Endothelial cell of umbilical vein (primary cell): ENCODE measurements around the gene CTBP2. TPM values are rescaled to one million over a fixed set of nuclear protein-coding genes. Genes with fewer than 3 reads are reported as not detected.

Experiments used
- BruUV-seq: library from RNA; stranded (reverse); fragments of 400-500 nt; replicated peaks from 2 replicates; lab custom pipeline; 2021; lab: Mats Ljungman, UMichigan
- CTCF ChIA-PET: fragments of 300-600, 350-600 bp; sonication (Branson Sonifier 250); formaldehyde crosslinking; loops from one replicate; lab custom pipeline; 2021; ENCODE audit warnings: antibody characterized with exemption, inconsistent platforms; lab: Charles Lee
- POLR2A ChIA-PET: fragments of 300-600, 350-600 bp; sonication (Branson Sonifier 250); formaldehyde crosslinking; loops from one replicate; lab custom pipeline; 2021; ENCODE audit warnings: antibody characterized with exemption, inconsistent platforms; lab: Charles Lee
- DNase-seq: peaks from one replicate; pipeline ENCODE4 v3.0.0-alpha.2; 2011; ENCODE audit warnings: low read depth, low spot score
- FAIRE-seq: peaks from 2 replicates; lab custom pipeline; 2011; peaks lifted over from hg19 to GRCh38; lab: Jason Lieb, UNC
- H2AFZ ChIP-seq: 2 replicates; pipeline ENCODE4 v1.6.0; 2012; ENCODE audit warnings: low read depth, low read length, control low read depth, inconsistent platforms
- H3K27ac ChIP-seq: 2 replicates; pipeline ENCODE4 v1.5.1; 2011; ENCODE audit warnings: low read depth, mild to moderate bottlenecking, control low read depth, low read length, moderate library complexity; ENCODE audit not compliant: insufficient read depth
- H3K27me3 ChIP-seq, 2 experiments: 2 replicates each; pipeline versions ENCODE4 v1.6.0 to v1.6.1; 2011; ENCODE audit warnings: low read length in 2 of 2, mixed read lengths in 1 of 2; ENCODE audit not compliant: control insufficient read depth in 2 of 2, insufficient read depth in 2 of 2
- H3K36me3 ChIP-seq, 2 experiments: 2 replicates in 1 of 2; 3 replicates in 1 of 2; pipeline ENCODE4 v1.5.1; 2011; ENCODE audit warnings: low read length in 2 of 2, mild to moderate bottlenecking in 1 of 2, moderate library complexity in 1 of 2; ENCODE audit not compliant: control insufficient read depth in 2 of 2, insufficient read depth in 2 of 2; ENCODE audit errors: extremely low read depth in 1 of 2
- H3K4me1 ChIP-seq: 3 replicates; pipeline ENCODE4 v1.5.1; 2011; ENCODE audit warnings: mild to moderate bottlenecking, low read length; ENCODE audit not compliant: control insufficient read depth, insufficient read depth; ENCODE audit errors: extremely low read depth
- H3K4me2 ChIP-seq: 2 replicates; pipeline ENCODE4 v1.6.1; 2011; ENCODE audit warnings: low read length, control low read depth, mixed read lengths; ENCODE audit not compliant: insufficient read depth
- H3K4me3 ChIP-seq, 3 experiments: fragments of 200-600 bp in 1 of 3; sonication (generic), shearing (Covaris generic) in 1 of 3; replicated peaks in 1 of 3; 2 replicates each; pipeline ENCODE4 v1.5.1; 2011 to 2016; ENCODE audit warnings: control low read depth in 3 of 3, low read length in 3 of 3, mild to moderate bottlenecking in 2 of 3, inconsistent platforms in 1 of 3, low read depth in 1 of 3, moderate library complexity in 1 of 3; ENCODE audit not compliant: insufficient read depth in 1 of 3
- H3K79me2 ChIP-seq: 2 replicates; pipeline ENCODE4 v1.6.0; 2012; ENCODE audit warnings: low read length, inconsistent platforms; ENCODE audit not compliant: control insufficient read depth, insufficient read depth
- H3K9ac ChIP-seq: replicated peaks from 2 replicates; pipeline ENCODE3; 2011; ENCODE audit warnings: low read length, control low read depth; ENCODE audit not compliant: insufficient read depth; ENCODE audit errors: extremely low read depth
- H3K9me1 ChIP-seq: replicated peaks from 3 replicates; pipeline ENCODE4 v1.6.0; 2011; ENCODE audit warnings: mild to moderate bottlenecking, low read length; ENCODE audit not compliant: control insufficient read depth, insufficient read depth; ENCODE audit errors: extremely low read depth
- H3K9me3 ChIP-seq: replicated peaks from 2 replicates; pipeline ENCODE4 v1.5.1; 2012; ENCODE audit warnings: low read length, inconsistent platforms; ENCODE audit not compliant: control insufficient read depth, insufficient read depth
- H4K20me1 ChIP-seq: replicated peaks from 2 replicates; pipeline ENCODE3; 2011; ENCODE audit warnings: mild to moderate bottlenecking, low read length; ENCODE audit not compliant: control insufficient read depth, insufficient read depth; ENCODE audit errors: extremely low read depth
- CTCF ChIP-seq, 2 donors: IDR thresholded peaks; 1 replicate in 1 of 2; 2 replicates in 1 of 2; pipeline ENCODE4 v1.5.1; 2011; ENCODE audit warnings: low read length in 2 of 2, mild to moderate bottlenecking in 2 of 2, moderate library complexity in 2 of 2, control low read depth in 1 of 2, inconsistent platforms in 1 of 2, low read depth in 1 of 2; ENCODE audit not compliant: insufficient read depth in 1 of 2; ENCODE audit errors: extremely low read depth in 1 of 2
- EZH2 ChIP-seq: IDR thresholded peaks from 2 replicates; pipeline ENCODE4 v1.6.1; 2012; ENCODE audit warnings: borderline replicate concordance, low read depth, mild to moderate bottlenecking, moderate library complexity, low read length, inconsistent platforms; ENCODE audit not compliant: severe bottlenecking
- FOS ChIP-seq: IDR thresholded peaks from 2 replicates; pipeline ENCODE4 v1.6.1; 2011; ENCODE audit warnings: mild to moderate bottlenecking, low read length, moderate library complexity, borderline replicate concordance; ENCODE audit not compliant: insufficient read depth
- GATA2 ChIP-seq: IDR thresholded peaks from 2 replicates; pipeline ENCODE4 v1.7.0; 2011; ENCODE audit warnings: low read depth, mild to moderate bottlenecking, moderate library complexity, mixed read lengths, low read length; ENCODE audit not compliant: insufficient read length, insufficient read depth
- JUN ChIP-seq: IDR thresholded peaks from 2 replicates; pipeline ENCODE4 v1.6.1; 2011; ENCODE audit warnings: borderline replicate concordance, low read depth; ENCODE audit not compliant: insufficient read length, insufficient read depth
- MAX ChIP-seq: IDR thresholded peaks from 2 replicates; pipeline ENCODE4 v1.6.1; 2011; ENCODE audit not compliant: insufficient read depth, insufficient read length
- MYC ChIP-seq: IDR thresholded peaks from one replicate; pipeline ENCODE4 v1.6.1; 2011; ENCODE audit warnings: mild to moderate bottlenecking, low read depth, low read length
- POLR2A ChIP-seq: IDR thresholded peaks from 2 replicates; pipeline ENCODE4 v1.6.1; 2012; ENCODE audit warnings: low read depth, mild to moderate bottlenecking, control low read depth, low read length
- POLR2AphosphoS5 ChIP-seq: IDR thresholded peaks from 2 replicates; pipeline ENCODE4 v1.6.1; 2012; ENCODE audit warnings: low read depth, mild to moderate bottlenecking, control low read depth, low read length, moderate library complexity; ENCODE audit not compliant: insufficient read depth
- dilution Hi-C: fragments of 300-500 bp; cut with MboI; formaldehyde crosslinking; loops from one replicate; pipeline ENCODE4 v1.15.0; 2019; ENCODE audit warnings: low sequenced_read_pairs; ENCODE audit not compliant: extremely low pct_ligation_motif_present
- intact Hi-C: fragments of 100-400 bp; cut with micrococcal nuclease; formaldehyde crosslinking; loops from one replicate; pipeline ENCODE4 v1.10.0; 2022
- polyA plus RNA-seq, 4 experiments: library from polyadenylated mRNA; depleted of rRNA in 3 of 4; stranded (reverse) in 3 of 4; unstranded in 1 of 4; fragments of >200 nt; gene quantifications; 2 replicates each; pipeline versions ENCODE4 v1.2.1 to v1.2.3, GENCODE V29; 2011 to 2012; ENCODE audit warnings: missing spikeins in 1 of 4
- total RNA-seq: library from RNA; stranded (reverse); gene quantifications from 2 replicates; pipeline ENCODE4 v1.2.3, GENCODE V29; 2021

The CTBP2 gene
- total and polyA plus RNA-seq, 2 donors (not counting 3 experiments of a cell fraction or from before 2014, with no cell fraction given): 118 to 128 TPM

GRCh38 chr10:125102821-125103220, 57.5 kb downstream of the CTBP2 start:
- CTCF ChIA-PET: interaction anchor here (1.0 to 1.4 kb wide), 4 partner anchors 8 to 54 kb away, joined by 3 to 5 read pairs (median 4); no protein-coding TSS in a partner anchor
- H3K36me3 ChIP-seq: peaks cover 0 to 30% of the 10 kb centered on the region in 2 experiments

GRCh38 chr10:125102246-125102645, 58.1 kb downstream of the CTBP2 start:
- Histone ChIP-seq H4K20me1 (peaks cover 5% of the 10 kb centered on the region), H3K9ac (no peak overlapping the region), H3K36me3 (peaks cover 0 to 26% of the 10 kb centered on the region in 2 experiments), H3K4me1 (peaks cover 8% of the 10 kb centered on the region), H3K9me1 (no peaks in the 10 kb centered on the region), H3K4me2 (no peak overlapping the region), H3K9me3 (no peaks in the 10 kb centered on the region), H3K27ac (no peak overlapping the region), H3K79me2 (peaks cover 97% of the 10 kb centered on the region), H2AFZ (no peak overlapping the region), H3K27me3 (no peaks in the 10 kb centered on the region), H3K4me3 (no peak overlapping the region)
- TF ChIP-seq MYC (no peak), POLR2A (no peak), EZH2 (no peak), MAX (no peak), FOS (no peak), POLR2AphosphoS5 (no peak), GATA2 (no peak), CTCF (IDR thresholded peaks at IDR 0.05; ENCODE audit: extremely low read depth in 1 of 2, insufficient read depth in 1 of 2, low read depth in 1 of 2, low read length in 2 of 2) (no peak), JUN (no peak)
- ChIA-PET POLR2A (interaction anchor here (1.1 kb wide), 1 partner anchor 17 kb away, joined by 3 read pairs; no protein-coding TSS in a partner anchor), CTCF (interaction anchor here (1.1 to 1.4 kb wide), 3 partner anchors 7 to 54 kb away, joined by 3 to 5 read pairs (median 4); no protein-coding TSS in a partner anchor)
- FAIRE-seq (no peak), DNase-seq (no peak)
- intact Hi-C loops: no loop called here
- dilution Hi-C loops: no loop called here
- no TSS peak for BruUV-seq

More at GRCh38 chr10:125102821-125103220, 57.5 kb downstream of the CTBP2 start:
- H3K27ac ChIP-seq: no peak overlapping the region
- H3K27me3 ChIP-seq: no peaks in the 10 kb centered on the region
- dilution Hi-C loops: no loop called here
- intact Hi-C loops: no loop called here
- no peak for TF ChIP-seq JUN
- H3K4me1 ChIP-seq: peaks cover 8% of the 10 kb centered on the region
- H3K79me2 ChIP-seq: peaks cover 97% of the 10 kb centered on the region
- H3K4me3 ChIP-seq: no peak overlapping the region
- POLR2A ChIA-PET: interaction anchor here (1.1 kb wide), 1 partner anchor 16 kb away, joined by 3 read pairs; no protein-coding TSS in a partner anchor
- H3K9me1 ChIP-seq: no peaks in the 10 kb centered on the region
- no peak for FAIRE-seq
- H3K9ac ChIP-seq: no peak overlapping the region
- H4K20me1 ChIP-seq: peaks cover 5% of the 10 kb centered on the region
- H3K4me2 ChIP-seq: no peak overlapping the region
- H2AFZ ChIP-seq: no peak overlapping the region
- BruUV-seq: no TSS peak
- DNase-seq: no peak
- H3K9me3 ChIP-seq: no peaks in the 10 kb centered on the region
